GM19438 (cell line): ENCODE results near the gene ASTN2.

Experiments
- ATAC-seq: cut with Tn5 transposase; IDR thresholded peaks from one replicate; pipeline ENCODE4 v1.9.1; 2021; ENCODE audit warnings: low read depth; ENCODE audit not compliant: unreplicated experiment

The ASTN2 gene

DNA sequence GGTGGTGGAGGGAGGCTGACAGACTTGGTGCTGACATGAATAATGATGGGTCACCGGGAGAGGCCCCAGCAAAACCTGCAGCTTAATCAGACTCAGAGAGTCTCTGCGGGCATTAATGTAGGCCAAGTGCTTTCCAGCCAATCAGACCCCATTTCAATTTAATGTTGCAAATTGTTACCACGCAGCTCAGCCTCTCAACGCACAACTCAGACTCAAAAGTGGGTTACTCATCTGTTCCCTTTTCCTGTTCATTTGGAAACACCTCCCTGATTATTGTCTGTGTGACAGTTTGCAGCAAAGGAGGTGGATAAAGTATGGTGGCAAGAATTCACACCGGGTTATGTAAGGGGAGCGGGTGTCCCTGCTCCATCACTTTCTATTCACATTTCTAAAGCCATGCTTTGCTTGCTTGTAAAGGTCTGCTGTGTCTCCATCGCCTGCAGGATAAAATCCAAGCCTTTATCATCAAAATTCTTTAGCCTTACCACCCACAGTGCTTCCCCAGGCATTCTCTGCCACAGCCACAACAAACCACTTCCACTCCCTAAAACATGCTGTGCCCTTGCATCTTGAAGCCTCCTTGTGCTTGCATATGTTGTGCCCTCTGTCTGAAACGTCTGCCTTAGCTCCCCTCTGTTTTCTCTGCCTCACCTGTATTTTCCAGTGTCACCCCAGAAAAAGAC, 156.5 kb downstream of the ASTN2 start:
- no peak for ATAC-seq

GRCh38 chr9:117253261-117253660, 161.6 kb downstream of the ASTN2 start:
- no peak for ATAC-seq

DNA sequence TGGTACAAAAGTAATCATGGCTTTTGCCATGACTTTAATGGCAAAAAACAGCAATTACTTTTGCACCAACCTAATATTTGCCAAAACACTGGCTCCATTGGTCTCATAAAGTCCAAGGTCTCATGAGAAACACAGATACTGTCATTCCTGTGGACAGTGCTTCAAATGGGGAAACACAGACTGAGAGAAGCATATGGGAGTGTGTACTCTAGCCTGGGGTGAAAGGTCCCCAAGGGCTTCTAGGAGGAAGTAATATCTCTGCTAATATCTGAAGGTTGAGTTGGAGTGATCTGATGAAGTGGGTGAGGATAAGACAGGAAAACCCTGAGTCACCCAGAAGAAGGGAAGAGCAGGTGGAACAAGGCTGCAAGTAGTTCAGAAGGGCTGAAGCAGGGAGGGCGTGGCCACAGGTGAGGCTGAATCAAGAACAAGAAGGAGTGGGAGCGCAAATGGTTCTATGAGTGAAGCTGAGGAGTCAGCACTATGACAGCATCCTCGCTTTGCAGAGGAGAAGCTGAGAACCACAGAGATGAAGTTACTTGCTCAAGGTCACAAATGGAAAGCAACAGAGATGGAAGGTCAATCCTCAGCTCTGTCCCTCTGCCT, 164.1 kb downstream of the ASTN2 start:
- ATAC-seq: no peak

DNA sequence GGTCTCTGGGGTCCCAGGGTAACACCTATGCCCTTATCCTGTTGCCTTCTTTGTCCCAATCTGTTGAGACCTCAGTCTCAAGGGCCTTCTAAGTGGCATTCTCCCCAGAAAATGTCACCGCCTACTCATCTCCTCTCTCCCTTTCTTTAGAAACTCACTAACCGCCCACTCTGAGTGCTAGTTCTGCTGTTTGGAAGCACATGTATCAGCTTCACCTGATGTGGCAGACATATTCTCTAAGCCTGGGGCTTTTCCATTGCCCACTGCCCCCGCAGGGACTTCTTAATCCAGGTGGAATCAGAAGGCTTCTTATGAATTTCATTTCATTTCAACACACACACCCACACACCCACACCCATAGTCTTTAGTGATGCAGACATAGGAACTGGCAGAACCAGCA, 165.1 kb downstream of the ASTN2 start:
- no peak for ATAC-seq

DNA sequence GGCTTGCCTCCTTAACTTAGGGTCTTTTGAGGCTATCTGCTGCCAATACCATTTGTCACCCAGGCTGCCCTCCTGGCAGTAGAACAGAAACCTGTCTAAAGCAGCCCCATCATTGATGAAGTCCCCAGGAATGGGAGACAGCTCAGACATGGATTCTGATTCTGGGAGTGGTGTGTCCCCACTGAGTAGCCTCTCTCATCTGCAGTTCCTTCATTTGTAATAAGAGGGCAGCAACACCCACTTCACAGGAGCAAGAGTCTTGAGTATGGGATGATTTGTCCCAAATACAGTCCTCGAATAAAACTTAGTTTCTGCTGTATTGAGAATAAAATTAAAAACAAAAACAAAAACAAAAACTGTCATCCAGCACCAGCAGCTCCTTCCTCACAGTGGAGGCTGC, 167.6 kb downstream of the ASTN2 start:
- ATAC-seq: no peak

DNA sequence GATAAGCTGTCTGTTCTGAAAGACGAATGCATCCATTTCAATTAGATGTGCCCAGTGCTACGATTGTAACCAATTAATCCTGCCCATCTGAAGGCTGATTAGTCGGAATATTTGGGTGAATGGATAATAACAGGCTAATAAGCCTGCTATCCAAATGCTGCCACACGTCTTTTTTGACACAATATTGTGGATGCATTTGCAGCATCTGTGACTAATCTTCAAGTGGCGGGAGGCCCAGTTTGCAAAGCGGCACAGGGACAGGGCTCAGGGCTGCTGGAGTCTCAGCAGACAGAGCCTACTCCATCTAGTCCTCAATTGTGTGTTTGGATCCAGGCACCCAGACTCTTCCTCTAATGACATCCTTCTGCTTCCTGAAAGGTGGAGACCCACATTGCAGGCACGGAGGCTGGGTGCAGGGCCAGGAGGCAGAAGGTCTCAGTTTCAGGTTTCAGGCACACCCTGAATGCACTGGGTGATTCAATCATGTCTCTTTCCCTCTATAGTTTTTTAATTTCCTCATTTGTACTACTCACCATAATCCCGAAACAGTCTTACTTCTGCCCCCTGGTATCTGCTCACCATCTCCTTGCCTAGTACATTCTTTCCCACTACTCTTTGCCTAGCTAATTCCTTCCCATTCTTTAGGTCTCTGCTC, 169.6 kb downstream of the ASTN2 start:
- ATAC-seq: no peak

DNA sequence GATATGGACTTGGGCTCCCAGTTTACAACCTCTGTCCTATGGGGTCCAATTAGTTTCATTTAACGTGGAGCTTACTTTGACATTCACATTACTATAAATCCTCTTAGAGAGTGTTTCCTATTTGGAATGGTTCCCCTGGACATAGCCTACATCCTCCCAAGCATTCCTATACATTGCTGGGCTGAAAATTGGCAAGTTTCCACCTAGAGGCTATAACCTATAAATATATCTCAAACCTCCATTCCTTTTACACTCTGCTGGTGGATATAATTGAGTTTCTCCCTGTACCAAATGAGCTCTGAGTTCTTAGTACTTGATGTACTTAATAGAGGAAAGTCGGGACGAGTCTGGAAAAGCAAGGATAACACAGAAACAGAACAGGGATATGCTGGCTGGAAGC, 172.8 kb downstream of the ASTN2 start:
- ATAC-seq: no peak

- ATAC-seq: no peak
These were observed 175.4 kb downstream of the ASTN2 start for GRCh38 chr9:117239428-117239827.

DNA sequence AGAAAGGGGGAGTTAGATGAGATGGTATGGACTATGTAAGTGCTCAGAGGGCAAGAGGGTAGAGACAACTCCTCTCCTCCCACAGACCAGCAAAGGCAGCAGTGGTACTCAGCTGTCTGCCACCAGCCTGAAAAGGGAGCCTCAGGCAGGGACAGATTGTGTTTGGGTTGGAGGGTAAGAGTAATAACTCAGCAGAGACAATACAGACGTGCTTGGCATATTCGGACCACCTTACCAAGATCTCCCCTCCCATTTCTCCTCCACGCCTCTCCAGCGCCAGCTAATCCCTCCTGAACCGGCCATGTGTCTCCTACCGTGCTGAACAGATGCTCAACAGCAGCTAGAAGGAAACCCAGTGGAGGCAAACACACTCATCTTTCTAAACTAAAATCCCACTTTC, 180.8 kb downstream of the ASTN2 start:
- no peak for ATAC-seq

- ATAC-seq: no peak
These were observed 181.8 kb downstream of the ASTN2 start for GRCh38 chr9:117233016-117233415.

- no peak for ATAC-seq
These were observed 182.6 kb downstream of the ASTN2 start for GRCh38 chr9:117232281-117232680.

DNA sequence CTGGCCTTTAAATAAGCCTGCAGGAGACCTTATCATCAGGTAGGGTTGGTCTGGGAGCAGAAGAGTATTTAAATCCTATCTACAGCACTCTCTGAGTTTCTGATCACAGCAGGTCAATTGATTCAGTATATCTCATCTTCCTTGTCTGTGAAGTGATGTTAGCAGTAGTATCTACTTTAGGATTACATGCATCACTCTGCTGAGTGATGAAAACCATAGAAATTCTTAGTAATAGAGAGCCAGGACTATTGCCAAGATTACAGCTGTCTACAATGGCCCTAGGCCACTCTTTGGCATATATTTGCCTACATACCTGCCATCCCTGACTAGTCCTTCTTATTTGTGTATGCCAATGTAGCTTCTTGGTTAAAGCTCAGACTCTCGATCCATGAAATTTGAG, 183.8 kb downstream of the ASTN2 start:
- ATAC-seq: no peak

DNA sequence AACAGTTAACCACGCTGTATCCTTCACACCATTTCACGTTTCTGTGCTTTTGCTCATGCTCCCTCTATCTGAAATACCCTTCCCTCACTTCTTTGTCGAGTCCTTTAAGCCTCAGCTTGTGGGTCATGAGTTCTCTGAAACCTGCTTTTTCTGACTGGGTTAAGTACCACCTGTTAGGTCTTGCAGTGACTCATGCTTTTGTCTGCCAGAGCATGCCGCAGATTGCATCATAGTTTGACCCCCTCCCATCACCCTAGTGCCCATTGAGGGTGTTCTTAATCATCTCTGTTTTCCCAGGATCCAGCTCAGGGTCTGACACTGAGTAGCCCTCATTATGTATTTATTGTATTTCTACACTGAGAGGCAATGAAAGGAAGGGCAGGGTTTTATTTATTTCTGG, 190.2 kb downstream of the ASTN2 start:
- no peak for ATAC-seq

GRCh38 chr9:117218951-117219350, 195.9 kb downstream of the ASTN2 start:
- no peak for ATAC-seq

DNA sequence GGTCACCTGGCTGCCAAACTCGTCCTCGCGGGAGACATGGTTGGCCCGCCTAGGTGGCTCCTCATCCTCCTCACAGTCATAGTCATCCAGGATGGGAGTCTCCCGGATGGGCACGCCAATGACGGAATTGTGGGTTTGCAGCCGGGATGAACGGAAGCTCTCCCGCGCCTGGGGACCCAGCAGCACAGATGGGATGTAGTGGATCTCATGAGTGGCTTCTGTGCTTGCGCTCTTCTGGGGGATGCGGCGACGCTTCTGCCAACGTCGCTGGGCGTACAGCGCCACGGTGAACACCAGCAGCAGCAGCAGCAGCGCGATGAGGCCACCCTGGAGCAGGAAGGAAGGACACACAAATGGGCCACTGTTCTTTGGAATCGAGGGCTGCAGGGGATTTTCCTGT, 200.4 kb downstream of the ASTN2 start:
- ATAC-seq: no peak

GRCh38 chr9:117211280-117211679, 203.6 kb downstream of the ASTN2 start:
- no peak for ATAC-seq

- ATAC-seq: no peak
These were observed 209.1 kb downstream of the ASTN2 start for GRCh38 chr9:117205806-117206205.

DNA sequence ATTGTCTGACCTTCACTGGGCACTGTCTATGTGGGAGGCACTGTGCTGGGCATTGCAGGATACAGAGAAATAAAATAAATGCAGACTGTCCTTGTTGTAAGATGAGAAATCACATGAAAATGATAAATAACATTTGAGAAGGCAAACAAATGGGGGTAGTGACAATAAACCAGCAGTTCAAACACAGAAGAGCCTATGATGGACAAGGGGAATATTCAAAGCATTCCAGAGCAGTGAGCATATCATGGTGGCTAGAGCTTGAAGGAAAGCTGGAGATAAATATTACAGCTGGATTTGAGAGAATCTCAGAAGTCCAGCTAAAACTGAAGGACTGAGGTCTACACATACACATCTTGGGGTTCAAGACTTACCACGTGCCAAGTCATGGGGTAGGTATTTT, 209.9 kb downstream of the ASTN2 start:
- no peak for ATAC-seq

GRCh38 chr9:117191504-117192261, 223.2 kb downstream of the ASTN2 start:
- ATAC-seq: no peak

- no peak for ATAC-seq
These were observed 225.7 kb downstream of the ASTN2 start for GRCh38 chr9:117189121-117189520.

DNA sequence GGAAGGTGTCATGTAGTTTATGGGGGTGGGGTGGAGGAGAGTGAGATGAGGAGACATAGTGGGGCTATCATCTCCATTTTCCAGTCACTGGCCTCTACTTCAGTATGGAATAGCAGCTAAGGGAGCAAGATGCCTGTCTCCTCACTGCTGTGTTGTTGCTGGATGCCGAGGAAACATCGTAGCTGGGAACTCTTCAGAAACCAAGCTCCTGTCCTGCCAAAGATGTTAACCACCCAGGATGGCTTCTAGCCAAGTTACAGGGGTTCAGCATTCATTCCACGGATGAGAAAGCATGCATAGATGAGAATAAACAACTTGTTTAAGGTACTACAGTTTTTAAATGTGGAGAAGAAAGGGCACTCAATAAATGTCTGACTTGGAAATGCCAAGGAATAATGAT, 226.5 kb downstream of the ASTN2 start:
- ATAC-seq: no peak
